ENCODE measurements around the gene DBNL. TPM values are rescaled to one million over a fixed set of nuclear protein-coding genes. Genes with fewer than 3 reads are reported as not detected.

DBNL gene
- total and polyA plus RNA-seq, 2 experiments from 2014 or later = 81.8 to 91.1 TPM

GRCh38 chr7:44097064-44097932 lies 52.8 kb downstream of the DBNL start:
- Histone ChIP-seq H2AFZ (no peak overlapping the region), H3K4me1 (ENCODE audit: insufficient read depth) (peaks cover 5% of the 10 kb centered on the region), H3K36me3 (replicated peaks; ENCODE audit: insufficient read depth, low read depth) (no peaks in the 10 kb centered on the region), H3K27me3 (no peaks in the 10 kb centered on the region), H3K9me3 (ENCODE audit: low read depth) (no peaks in the 10 kb centered on the region), H3K79me2 (no peaks in the 10 kb centered on the region), H3K4me3 (no peak overlapping the region), H3K4me2 (no peak overlapping the region), H3K9me2 (replicated peaks; ENCODE audit: insufficient read depth) (no peaks in the 10 kb centered on the region), H4K20me1 (ENCODE audit: insufficient read depth, poor library complexity, severe bottlenecking) (no peaks in the 10 kb centered on the region), H3K27ac (no peak overlapping the region)
- no peak for DNase-seq (ENCODE audit: low spot score)
- TF ChIP-seq CTCF (IDR thresholded peaks at IDR 0.05; ENCODE audit: poor library complexity) (no peak), EZH2 (IDR thresholded peaks at IDR 0.05; ENCODE audit: borderline replicate concordance) (no peak), EZH2phosphoT487 (IDR thresholded peaks at IDR 0.05; ENCODE audit: low read depth, severe bottlenecking, unreplicated experiment) (no peak)
- WGBS (ENCODE audit: low lambda C conversion rate, missing lambda C conversion rate) = 85% methylated on average over 9 of the region's 9 CpGs

GRCh38 chr7:44098092-44099068 lies 53.9 kb downstream of the DBNL start:
- 95% methylated on average over 6 of the region's 6 CpGs for WGBS (ENCODE audit: low lambda C conversion rate, missing lambda C conversion rate)
- Histone ChIP-seq H3K9me2 (replicated peaks; ENCODE audit: insufficient read depth) (no peaks in the 10 kb centered on the region), H3K9me3 (ENCODE audit: low read depth) (no peaks in the 10 kb centered on the region), H3K4me1 (ENCODE audit: insufficient read depth) (peaks cover 5% of the 10 kb centered on the region), H3K4me2 (no peak overlapping the region), H4K20me1 (ENCODE audit: insufficient read depth, poor library complexity, severe bottlenecking) (no peaks in the 10 kb centered on the region), H3K4me3 (no peak overlapping the region), H3K27me3 (no peaks in the 10 kb centered on the region), H3K79me2 (no peaks in the 10 kb centered on the region), H2AFZ (no peak overlapping the region), H3K36me3 (replicated peaks; ENCODE audit: insufficient read depth, low read depth) (no peaks in the 10 kb centered on the region), H3K27ac (no peak overlapping the region)
- TF ChIP-seq EZH2phosphoT487 (IDR thresholded peaks at IDR 0.05; ENCODE audit: low read depth, severe bottlenecking, unreplicated experiment) (no peak), EZH2 (IDR thresholded peaks at IDR 0.05; ENCODE audit: borderline replicate concordance) (no peak), CTCF (IDR thresholded peaks at IDR 0.05; ENCODE audit: poor library complexity) (no peak)
- no peak for DNase-seq (ENCODE audit: low spot score)

- H3K27ac ChIP-seq = no peak overlapping the region
- no peaks in the 10 kb centered on the region for H4K20me1 ChIP-seq (ENCODE audit: insufficient read depth, poor library complexity, severe bottlenecking)
- H3K4me1 ChIP-seq (ENCODE audit: insufficient read depth) = peaks cover 2% of the 10 kb centered on the region
- H3K4me2 ChIP-seq = no peak overlapping the region
- TF ChIP-seq CTCF (IDR thresholded peaks at IDR 0.05; ENCODE audit: poor library complexity) (no peak), EZH2phosphoT487 (IDR thresholded peaks at IDR 0.05; ENCODE audit: low read depth, severe bottlenecking, unreplicated experiment) (no peak), EZH2 (IDR thresholded peaks at IDR 0.05; ENCODE audit: borderline replicate concordance) (no peak)
- 91% methylated on average over 4 of the region's 4 CpGs for WGBS (ENCODE audit: low lambda C conversion rate, missing lambda C conversion rate)
- DNase-seq (ENCODE audit: low spot score) = no peak
- no peaks in the 10 kb centered on the region for H3K9me2 ChIP-seq (replicated peaks; ENCODE audit: insufficient read depth)
- no peaks in the 10 kb centered on the region for H3K36me3 ChIP-seq (replicated peaks; ENCODE audit: insufficient read depth, low read depth)
- no peak overlapping the region for H2AFZ ChIP-seq
- no peaks in the 10 kb centered on the region for H3K9me3 ChIP-seq (ENCODE audit: low read depth)
- H3K4me3 ChIP-seq = no peak overlapping the region
- H3K27me3 ChIP-seq = peaks cover 3% of the 10 kb centered on the region
- no peaks in the 10 kb centered on the region for H3K79me2 ChIP-seq
Measured at GRCh38 chr7:44099669-44100068, 55.2 kb downstream of the DBNL start.
